C4-2B (cell line): ENCODE results near the gene TANGO6.

Experiments
- CTCF ChIP-seq: fragments of 450-650 bp; conservative IDR thresholded peaks from 2 replicates; pipeline ENCODE4 v1.5.1; 2017; ENCODE audit warnings: mild to moderate bottlenecking
- ZFX ChIP-seq: fragments of 450-650 bp; IDR thresholded peaks from 2 replicates; pipeline ENCODE4 v1.6.1; 2017

- TF ChIP-seq CTCF (no peak), ZFX (no peak)
Measured at GRCh38 chr16:68992521-68992920, 149.2 kb downstream of the TANGO6 start.
